Activated CD8-positive, alpha-beta T cell treated with anti-CD3 and anti-CD28 coated beads for 36 hours (primary cell): Measurements from ENCODE around the gene EEF2K. TPM values are rescaled to one million over a fixed set of nuclear protein-coding genes. Genes with fewer than 3 reads are reported as not detected.

Experiments used
- ATAC-seq: fragments of 200-7000 bp; cut with Tn5 transposase; one replicate; pipeline ENCODE4 v1.10.0; 2021; ENCODE audit warnings: mild to moderate bottlenecking, moderate library complexity
- CTCF ChIA-PET: fragments of 350-600 bp; sonication (Branson Sonifier 250); formaldehyde crosslinking; loops from one replicate; lab custom pipeline; 2021; ENCODE audit warnings: antibody characterized with exemption; lab: Charles Lee
- POLR2A ChIA-PET: fragments of 350-600 bp; sonication (Branson Sonifier 250); formaldehyde crosslinking; loops from one replicate; lab custom pipeline; 2021; ENCODE audit warnings: antibody characterized with exemption; lab: Charles Lee
- DNase-seq: peaks from one replicate; pipeline ENCODE4 v3.0.0-alpha.2; 2020
- H3K27ac Mint-ChIP-seq: one replicate; pipeline ENCODE4 v1.8.0; 2021; ENCODE audit warnings: mild to moderate bottlenecking, mixed read lengths
- H3K27me3 Mint-ChIP-seq: one replicate; pipeline ENCODE4 v1.8.0; 2021; ENCODE audit warnings: mixed read lengths
- H3K36me3 Mint-ChIP-seq: one replicate; pipeline ENCODE4 v1.8.0; 2021; ENCODE audit warnings: low read depth, mixed read lengths
- H3K4me1 Mint-ChIP-seq: one replicate; pipeline ENCODE4 v1.8.0; 2021; ENCODE audit warnings: low read depth, mixed read lengths
- H3K4me3 Mint-ChIP-seq: one replicate; pipeline ENCODE4 v1.8.0; 2021; ENCODE audit warnings: mild to moderate bottlenecking, moderate library complexity, mixed read lengths
- H3K9me3 Mint-ChIP-seq: one replicate; pipeline ENCODE4 v1.8.0; 2021; ENCODE audit warnings: mixed read lengths
- intact Hi-C: fragments of 100-400 bp; cut with micrococcal nuclease; formaldehyde crosslinking; loops from one replicate; pipeline ENCODE4 v1.10.0; 2022
- total RNA-seq, 2 experiments: library from RNA; stranded (reverse); gene quantifications; one replicate each; pipeline ENCODE4 v1.2.3, GENCODE V29; 2021
- TF ChIP-seq, protein P1 (sequence below): fragments of 200-600 bp; IDR thresholded peaks from one replicate; pipeline ENCODE4 v1.8.0; 2022; ENCODE audit warnings: antibody characterized with exemption, mild to moderate bottlenecking

EEF2K gene
- total RNA-seq, 2 experiments from 2014 or later = 28.6 to 31.2 TPM

DNA sequence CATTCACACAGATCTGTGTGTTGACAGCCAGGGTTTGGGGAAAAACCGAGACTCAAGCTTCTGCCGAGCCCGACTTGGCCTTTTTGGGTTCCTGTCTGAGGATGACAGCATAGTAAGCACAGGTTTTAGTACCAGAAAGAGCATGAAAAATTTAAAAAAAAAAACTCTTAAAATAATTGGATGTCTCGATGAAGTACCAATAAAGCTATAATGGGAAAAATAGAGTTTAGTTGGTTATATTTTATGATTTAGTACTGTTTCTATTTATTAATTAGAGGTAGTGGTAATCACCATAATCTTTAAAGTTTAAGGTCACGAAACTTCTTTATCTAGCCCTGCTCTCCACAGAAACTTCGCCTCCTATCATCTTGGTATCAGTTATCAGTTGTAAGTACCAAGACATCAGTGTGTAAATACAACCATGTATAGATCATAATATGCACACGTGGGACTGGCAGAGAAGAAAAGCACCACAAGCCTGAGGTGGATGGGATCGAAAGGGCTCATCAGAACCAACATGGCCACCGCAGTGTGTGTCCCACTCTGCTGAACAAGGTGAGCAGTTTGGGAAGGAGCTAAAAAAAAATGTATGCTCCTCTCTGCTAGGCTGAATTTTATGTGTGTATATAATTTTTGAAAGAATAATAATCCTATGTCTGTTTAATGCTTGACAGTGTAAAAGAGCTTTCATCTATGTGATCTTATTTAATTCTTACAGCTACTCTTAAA is 14.4 kb upstream of the EEF2K start:
- intact Hi-C loops = no loop called here
- peaks cover 2% of the 10 kb centered on the region for H3K27me3 Mint-ChIP-seq
- ChIA-PET POLR2A (interaction anchor here (1.0 to 8.7 kb wide), 10 partner anchors 10 to 239 kb away, joined by 3 to 113 read pairs (median 4); partner anchors contain the start of genes EEF2K, MOSMO and POLR3E), CTCF (interaction anchor here (1.4 to 5.9 kb wide), 5 partner anchors 14 to 184 kb away, joined by 5 to 37 read pairs (median 8); partner anchors contain the start of genes EEF2K and POLR3E)
- H3K4me1 Mint-ChIP-seq = peaks cover 61% of the 10 kb centered on the region
- peaks cover 8% of the 10 kb centered on the region for H3K9me3 Mint-ChIP-seq
- H3K27ac Mint-ChIP-seq = peak overlapping the region; percentile 100
- TF ChIP-seq, protein P1, sequence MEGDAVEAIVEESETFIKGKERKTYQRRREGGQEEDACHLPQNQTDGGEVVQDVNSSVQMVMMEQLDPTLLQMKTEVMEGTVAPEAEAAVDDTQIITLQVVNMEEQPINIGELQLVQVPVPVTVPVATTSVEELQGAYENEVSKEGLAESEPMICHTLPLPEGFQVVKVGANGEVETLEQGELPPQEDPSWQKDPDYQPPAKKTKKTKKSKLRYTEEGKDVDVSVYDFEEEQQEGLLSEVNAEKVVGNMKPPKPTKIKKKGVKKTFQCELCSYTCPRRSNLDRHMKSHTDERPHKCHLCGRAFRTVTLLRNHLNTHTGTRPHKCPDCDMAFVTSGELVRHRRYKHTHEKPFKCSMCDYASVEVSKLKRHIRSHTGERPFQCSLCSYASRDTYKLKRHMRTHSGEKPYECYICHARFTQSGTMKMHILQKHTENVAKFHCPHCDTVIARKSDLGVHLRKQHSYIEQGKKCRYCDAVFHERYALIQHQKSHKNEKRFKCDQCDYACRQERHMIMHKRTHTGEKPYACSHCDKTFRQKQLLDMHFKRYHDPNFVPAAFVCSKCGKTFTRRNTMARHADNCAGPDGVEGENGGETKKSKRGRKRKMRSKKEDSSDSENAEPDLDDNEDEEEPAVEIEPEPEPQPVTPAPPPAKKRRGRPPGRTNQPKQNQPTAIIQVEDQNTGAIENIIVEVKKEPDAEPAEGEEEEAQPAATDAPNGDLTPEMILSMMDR = no peak
- H3K4me3 Mint-ChIP-seq = peak overlapping the region; percentile 94
- DNase-seq (peak; percentile 69), ATAC-seq (no peak)
- peaks cover 12% of the 10 kb centered on the region for H3K36me3 Mint-ChIP-seq

DNA sequence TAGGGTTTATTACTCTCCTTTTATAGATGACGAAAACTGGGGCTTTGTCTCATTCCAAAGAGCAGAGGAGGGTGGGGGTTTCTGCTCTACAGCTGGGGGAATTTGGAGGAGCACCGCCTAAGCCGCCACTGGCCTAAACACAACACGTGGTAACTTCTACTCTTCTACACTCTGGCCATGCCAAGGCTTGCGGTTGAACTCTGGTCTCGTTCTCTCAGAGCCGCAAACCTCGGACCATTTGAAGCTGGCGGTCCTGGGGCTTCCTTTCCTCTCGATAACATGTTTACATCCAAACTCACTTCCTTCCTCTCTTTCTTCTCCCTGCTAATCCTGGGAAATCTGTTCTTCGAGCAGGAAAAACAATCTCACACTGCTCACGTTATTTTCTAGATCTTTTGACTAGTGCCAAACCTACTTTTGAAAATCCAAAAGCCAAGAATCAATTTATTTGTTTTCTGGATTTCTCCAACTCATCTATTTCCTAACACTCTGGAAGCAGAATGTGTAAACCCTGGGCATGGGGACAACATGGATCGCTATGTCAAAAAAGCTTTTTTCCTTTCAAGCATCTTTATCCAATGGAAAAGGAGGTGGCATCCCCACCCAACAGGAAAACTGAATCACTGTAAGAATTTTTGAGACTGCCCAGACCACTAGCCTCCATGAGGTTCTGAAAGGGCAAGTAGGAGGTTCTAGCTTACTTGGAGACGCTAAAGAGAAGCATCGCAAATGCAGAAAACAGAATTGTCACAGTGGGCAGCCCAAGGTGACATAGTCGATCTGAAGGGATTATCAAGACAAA is 13.6 kb upstream of the EEF2K start:
- TF ChIP-seq, protein P1 = no peak
- ChIA-PET POLR2A (interaction anchor here (1.0 to 8.7 kb wide), 8 partner anchors 9 to 185 kb away, joined by 3 to 113 read pairs (median 4); partner anchors contain the start of genes EEF2K, MOSMO and POLR3E), CTCF (interaction anchor here (1.4 to 5.9 kb wide), 5 partner anchors 13 to 185 kb away, joined by 5 to 37 read pairs (median 8); partner anchors contain the start of genes EEF2K and POLR3E)
- intact Hi-C loops = no loop called here
- Mint-ChIP-seq H3K4me3 (peak overlapping the region; percentile 94), H3K4me1 (peaks cover 60% of the 10 kb centered on the region), H3K9me3 (peaks cover 8% of the 10 kb centered on the region), H3K27ac (peak overlapping the region; percentile 100), H3K36me3 (peaks cover 12% of the 10 kb centered on the region), H3K27me3 (peaks cover 2% of the 10 kb centered on the region)
- ATAC-seq = peak; percentile 10
- DNase-seq = peak; percentile 95

DNA sequence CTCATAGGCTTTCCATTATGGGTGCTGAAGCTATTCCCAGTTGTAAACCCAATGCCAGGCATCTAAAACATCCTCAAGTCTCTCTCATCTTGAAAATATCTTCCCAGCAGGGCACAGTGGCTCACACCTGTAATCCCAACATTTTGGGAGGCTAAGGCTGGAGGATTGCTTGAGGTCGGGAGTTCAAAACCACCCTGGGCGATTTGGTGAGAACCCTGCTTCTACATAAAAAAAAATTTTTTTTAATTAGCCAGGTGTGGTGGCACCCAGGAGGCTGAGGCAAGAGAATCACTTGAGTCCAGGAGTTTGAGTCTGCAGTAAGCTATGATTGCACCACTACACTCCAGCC is 13.0 kb upstream of the EEF2K start:
- peaks cover 57% of the 10 kb centered on the region for H3K4me1 Mint-ChIP-seq
- peaks cover 12% of the 10 kb centered on the region for H3K36me3 Mint-ChIP-seq
- CTCF ChIA-PET = interaction anchor here (3.2 to 5.9 kb wide), 2 partner anchors 13 to 103 kb away, joined by 11 to 37 read pairs; partner anchors contain the start of genes EEF2K and POLR3E
- TF ChIP-seq, protein P1 = no peak
- peak overlapping the region; percentile 94 for H3K4me3 Mint-ChIP-seq
- H3K9me3 Mint-ChIP-seq = peaks cover 8% of the 10 kb centered on the region
- H3K27me3 Mint-ChIP-seq = peaks cover 2% of the 10 kb centered on the region
- DNase-seq (no peak), ATAC-seq (no peak)
- POLR2A ChIA-PET = interaction anchor here (3.4 to 8.7 kb wide), 2 partner anchors 15 to 105 kb away, joined by 29 to 113 read pairs; partner anchors contain the start of genes EEF2K and POLR3E
- intact Hi-C loops = no loop called here
- peak overlapping the region; percentile 100 for H3K27ac Mint-ChIP-seq

DNA sequence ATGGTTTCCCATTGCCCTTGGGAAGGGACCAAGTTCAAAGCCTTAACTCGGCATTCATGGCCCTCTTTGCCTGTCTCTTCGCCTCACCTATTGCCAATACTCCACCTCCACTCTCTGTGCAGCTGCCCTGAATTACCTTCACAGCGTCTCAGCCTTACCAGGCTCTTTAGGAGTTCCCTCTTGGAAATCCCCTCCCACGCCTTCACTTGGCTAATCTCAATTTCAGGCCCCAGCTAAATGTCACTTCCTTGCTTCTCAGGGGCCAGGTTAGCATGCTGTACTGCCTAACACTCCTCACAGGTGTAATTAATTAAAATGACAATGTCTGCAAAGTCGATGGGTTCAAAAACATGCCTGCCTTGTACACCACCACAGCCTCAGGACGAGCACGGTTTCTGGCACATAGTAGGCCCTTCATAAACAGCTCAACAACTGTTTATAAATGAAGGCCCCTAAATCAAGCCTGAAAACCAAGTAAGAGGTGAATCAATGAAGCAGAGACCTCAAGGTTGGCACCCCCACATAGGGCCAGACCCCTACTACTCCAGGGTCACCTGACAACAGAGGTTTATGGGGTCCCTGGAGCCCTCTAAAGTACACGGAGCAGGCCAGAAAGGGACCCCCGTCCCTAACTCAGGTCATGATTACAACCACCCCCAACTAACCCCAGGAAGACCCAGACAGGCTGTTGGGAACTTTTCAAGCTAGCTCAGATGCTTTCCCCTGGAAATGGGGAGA is 11.2 kb upstream of the EEF2K start:
- TF ChIP-seq, protein P1 = no peak
- peak; percentile 63 for DNase-seq
- CTCF ChIA-PET = interaction anchor here (1.4 to 3.0 kb wide), 6 partner anchors 12 to 158 kb away, joined by 3 to 41 read pairs (median 9); partner anchors contain the start of genes EEF2K and POLR3E
- H3K9me3 Mint-ChIP-seq = peaks cover 8% of the 10 kb centered on the region
- POLR2A ChIA-PET = interaction anchor here (0.7 to 8.7 kb wide), 4 partner anchors 13 to 159 kb away, joined by 3 to 113 read pairs (median 3); partner anchors contain the start of gene EEF2K
- ATAC-seq = no peak
- peak overlapping the region; percentile 67 for H3K27ac Mint-ChIP-seq
- peak overlapping the region; percentile 82 for H3K4me3 Mint-ChIP-seq
- peaks cover 2% of the 10 kb centered on the region for H3K27me3 Mint-ChIP-seq
- H3K36me3 Mint-ChIP-seq = peaks cover 12% of the 10 kb centered on the region
- intact Hi-C loops = loop anchor here (2.0 kb wide), 1 partner anchor 102 kb away; the partner anchor contains the start of gene POLR3E
- H3K4me1 Mint-ChIP-seq = peaks cover 44% of the 10 kb centered on the region
